HepG2 (cell line): Measurements from ENCODE around the gene LASP1. TPM values are rescaled to one million over a fixed set of nuclear protein-coding genes. Genes with fewer than 3 reads are reported as not detected.

Experiments
- ARID3A ChIP-seq: IDR thresholded peaks from 2 replicates; pipeline ENCODE4 v1.6.1; 2012; ENCODE audit warnings: low read depth, low read length, improper control_type of control experiment
- ARID4A ChIP-seq: sonication (generic); formaldehyde crosslinking; IDR thresholded peaks from 2 replicates; pipeline ENCODE4 v1.5.0; 2020; ENCODE audit warnings: mild to moderate bottlenecking, missing genetic modification reagents, borderline replicate concordance
- ARNTL ChIP-seq: sonication (generic); formaldehyde crosslinking; IDR thresholded peaks from 2 replicates; pipeline ENCODE4 v1.4.0; 2020; ENCODE audit warnings: mild to moderate bottlenecking, missing genetic modification reagents
- CHD4 ChIP-seq: fragments of 200-600 bp; sonication (generic); IDR thresholded peaks from 2 replicates; pipeline ENCODE4 v1.7.0; 2017; ENCODE audit warnings: mild to moderate bottlenecking, low read length, borderline replicate concordance
- FOSL1 ChIP-seq: sonication (generic); formaldehyde crosslinking; IDR thresholded peaks from 2 replicates; pipeline ENCODE4 v1.9.0; 2021; ENCODE audit warnings: missing genetic modification reagents, borderline replicate concordance
- HDAC2 ChIP-seq: sonication (generic); formaldehyde crosslinking; IDR thresholded peaks from 2 replicates; pipeline ENCODE4 v1.4.0; 2020; ENCODE audit warnings: missing genetic modification reagents
- RORA ChIP-seq: sonication (generic); formaldehyde crosslinking; IDR thresholded peaks from 2 replicates; pipeline ENCODE4 v1.5.0; 2020; ENCODE audit warnings: mild to moderate bottlenecking, missing genetic modification reagents, moderate library complexity
- SKI ChIP-seq: fragments of 450-650 bp; IDR thresholded peaks from one replicate; pipeline ENCODE4 v1.6.1; 2018; ENCODE audit warnings: mild to moderate bottlenecking; ENCODE audit not compliant: partially characterized antibody
- TOPORS ChIP-seq: sonication (generic); formaldehyde crosslinking; IDR thresholded peaks from 2 replicates; pipeline ENCODE4 v1.8.0; 2023; ENCODE audit warnings: mild to moderate bottlenecking, missing genetic modification reagents
- ZBED4 ChIP-seq: sonication (generic); formaldehyde crosslinking; IDR thresholded peaks from 2 replicates; pipeline ENCODE4 v1.4.0; 2020; ENCODE audit warnings: missing genetic modification reagents, borderline replicate concordance
- ZFP36 ChIP-seq: fragments of 150-350 bp; IDR thresholded peaks from 2 replicates; pipeline ENCODE4 v1.6.1; 2018; ENCODE audit warnings: borderline replicate concordance, low read length, low read depth; ENCODE audit not compliant: partially characterized antibody
- ZNF563 ChIP-seq: sonication (generic); formaldehyde crosslinking; IDR thresholded peaks from 2 replicates; pipeline ENCODE4 v1.8.0; 2022; ENCODE audit warnings: mild to moderate bottlenecking, moderate library complexity, missing genetic modification reagents
- ZNF737 ChIP-seq: sonication (generic); formaldehyde crosslinking; IDR thresholded peaks from 2 replicates; pipeline ENCODE4 v1.5.0; 2020; ENCODE audit warnings: missing genetic modification reagents, mild to moderate bottlenecking, borderline replicate concordance
- ZNF780A ChIP-seq: sonication (generic); formaldehyde crosslinking; IDR thresholded peaks from 2 replicates; pipeline ENCODE4 v1.8.0; 2022; ENCODE audit warnings: mild to moderate bottlenecking, missing genetic modification reagents, moderate library complexity
- ZNF784 ChIP-seq: sonication (generic); formaldehyde crosslinking; IDR thresholded peaks from 2 replicates; pipeline ENCODE4 v1.5.1; 2020; ENCODE audit warnings: missing genetic modification reagents, mild to moderate bottlenecking, borderline replicate concordance
- ZSCAN29 ChIP-seq: sonication (generic); formaldehyde crosslinking; conservative IDR thresholded peaks from 2 replicates; pipeline ENCODE4 v1.4.0; 2020; ENCODE audit warnings: mild to moderate bottlenecking, missing genetic modification reagents
- ZSCAN31 ChIP-seq: sonication (generic); formaldehyde crosslinking; IDR thresholded peaks from 2 replicates; pipeline ENCODE4 v1.5.0; 2020; ENCODE audit warnings: low read depth, mild to moderate bottlenecking, missing genetic modification reagents
- polyA plus RNA-seq, 8 experiments: library from polyadenylated mRNA; depleted of rRNA in 3 of 8; stranded (reverse) in 7 of 8; unstranded in 1 of 8; fragments of >200 nt; fragmentation: Illumina TruSeq in 4 of 8; extraction: Trizol in 4 of 8; gene quantifications; 2 replicates each; pipeline versions ENCODE4 v1.2.1 to v1.2.3, GENCODE V29; 2011 to 2016; ENCODE audit warnings: low read depth in 4 of 8, missing spikeins in 1 of 8, mixed read lengths in 1 of 8; ENCODE audit not compliant: insufficient read depth in 1 of 8
- total RNA-seq, 5 experiments: library from RNA; depleted of rRNA; stranded (reverse); fragments of >200 nt; fragmentation: Illumina TruSeq; extraction: Trizol; gene quantifications; 2 replicates each; pipeline ENCODE4 v1.2.3, GENCODE V29; 2016; ENCODE audit warnings: low read depth in 1 of 5

The LASP1 gene
- total and polyA plus RNA-seq, 2 of the 13 experiments (the other 11 are each of a cell fraction or from before 2014, with no cell fraction given), result 70.1 to 97.0 TPM

GRCh38 chr17:38914741-38915638, 45.1 kb downstream of the LASP1 start (continued):
- TF ChIP-seq ARID3A (no peak), FOSL1 (CRISPR knock-in tag) (no peak), ZFP36 (no peak), SKI (peak; percentile 74), ZBED4 (CRISPR knock-in tag) (peak; percentile 27; the same call in 1 of the 2 replicates), ZNF737 (no peak), ZSCAN29 (no peak), ARNTL (CRISPR knock-in tag) (peak; percentile 12; the same call in 1 of the 2 replicates), ZSCAN31 (CRISPR knock-in tag) (peak; percentile 38; the same call in 1 of the 2 replicates), ZNF563 (CRISPR knock-in tag) (no peak), RORA (CRISPR knock-in tag) (no peak), ZNF784 (no peak; the same call in 1 of the 2 replicates), ZNF780A (CRISPR knock-in tag) (no peak), ARID4A (CRISPR knock-in tag) (peak; percentile 72; the same call in 1 of the 2 replicates), HDAC2 (CRISPR knock-in tag) (peak; percentile 84), CHD4 (no peak), TOPORS (no peak)
